GM18909 (cell line): ENCODE measurements around the gene CLINT1.

ENCODE experiments used
- ATAC-seq: cut with Tn5 transposase; IDR thresholded peaks from one replicate; pipeline ENCODE4 v1.9.1; 2021; ENCODE audit warnings: mild to moderate bottlenecking; ENCODE audit not compliant: unreplicated experiment, poor library complexity

The CLINT1 gene

GRCh38 chr5:157821822-157822622 lies 36.9 kb downstream of the CLINT1 start:
- no peak for ATAC-seq

- ATAC-seq, result no peak
Observed at GRCh38 chr5:157821405-157821804, 37.5 kb downstream of the CLINT1 start.

GRCh38 chr5:157820593-157821252 lies 38.2 kb downstream of the CLINT1 start:
- no peak for ATAC-seq

- ATAC-seq, result no peak
Observed at GRCh38 chr5:157819502-157820115, 39.3 kb downstream of the CLINT1 start.

- no peak for ATAC-seq
Observed at GRCh38 chr5:157818368-157818767, 40.6 kb downstream of the CLINT1 start.

GRCh38 chr5:157817928-157818327 lies 41.0 kb downstream of the CLINT1 start:
- ATAC-seq, result no peak

- no peak for ATAC-seq
Observed at GRCh38 chr5:157817387-157817702, 41.6 kb downstream of the CLINT1 start.

GRCh38 chr5:157816682-157817386 lies 42.1 kb downstream of the CLINT1 start:
- no peak for ATAC-seq

- ATAC-seq, result no peak
Observed at GRCh38 chr5:157812086-157812485, 46.9 kb downstream of the CLINT1 start.

GRCh38 chr5:157808043-157808442 lies 50.9 kb downstream of the CLINT1 start:
- no peak for ATAC-seq

GRCh38 chr5:157802736-157803135 lies 56.2 kb downstream of the CLINT1 start:
- no peak for ATAC-seq

- ATAC-seq, result no peak
Observed at GRCh38 chr5:157800137-157800536, 58.8 kb downstream of the CLINT1 start.

GRCh38 chr5:157799578-157799977 lies 59.4 kb downstream of the CLINT1 start:
- no peak for ATAC-seq

GRCh38 chr5:157793301-157793700 lies 65.6 kb downstream of the CLINT1 start:
- no peak for ATAC-seq

- ATAC-seq, result no peak
Observed at GRCh38 chr5:157785801-157786200, 73.1 kb downstream of the CLINT1 start.

- no peak for ATAC-seq
Observed at GRCh38 chr5:157779221-157779620, 79.7 kb downstream of the CLINT1 start.

- ATAC-seq, result no peak
Observed at GRCh38 chr5:157778121-157778805, 80.7 kb downstream of the CLINT1 start.

GRCh38 chr5:157772127-157772526 lies 86.8 kb downstream of the CLINT1 start:
- no peak for ATAC-seq

GRCh38 chr5:157770665-157771064 lies 88.3 kb downstream of the CLINT1 start:
- no peak for ATAC-seq

- ATAC-seq, result no peak
Observed at GRCh38 chr5:157767689-157768088, 91.3 kb downstream of the CLINT1 start.
